Gastrocnemius medialis (tissue), 4 donors: ENCODE measurements around the gene STPG1. TPM values are rescaled to one million over a fixed set of nuclear protein-coding genes. Genes with fewer than 3 reads are reported as not detected.

Experiments used
- ATAC-seq, 2 donors: fragments of 150-250 bp; one replicate each; pipeline ENCODE4 v1.9.1; 2016
- DNase-seq, 2 donors: peaks; one replicate each; pipeline ENCODE4 v3.0.0-alpha.2; 2019
- H3K27ac ChIP-seq, 4 donors: fragments of 200-600 bp; sonication (generic); 1 replicate in 1 of 4; 2 replicates in 3 of 4; pipeline ENCODE4 v1.5.1; 2016 to 2018; ENCODE audit warnings: mild to moderate bottlenecking in 2 of 4, moderate library complexity in 1 of 4
- H3K27me3 ChIP-seq, 3 donors: fragments of 200-600 bp; sonication (generic) in 2 of 3; 1 replicate in 1 of 3; 2 replicates in 2 of 3; pipeline versions ENCODE4 v1.5.1 to v1.6.0; 2016 to 2019; ENCODE audit warnings: mild to moderate bottlenecking in 1 of 3, moderate library complexity in 1 of 3
- H3K36me3 ChIP-seq, 2 donors: fragments of 200-600 bp; sonication (generic) in 1 of 2; one replicate each; pipeline ENCODE4 v1.5.1; 2017 to 2018
- H3K4me1 ChIP-seq, 2 donors: fragments of 200-600 bp; sonication (generic) in 1 of 2; one replicate each; pipeline ENCODE4 v1.5.1; 2016 to 2017; ENCODE audit warnings: mild to moderate bottlenecking in 2 of 2
- H3K4me3 ChIP-seq, 4 donors: fragments of 200-600 bp; sonication (generic) in 3 of 4; 1 replicate in 1 of 4; 2 replicates in 3 of 4; pipeline ENCODE4 v1.5.1; 2016 to 2019; ENCODE audit warnings: mild to moderate bottlenecking in 2 of 4
- H3K9me3 ChIP-seq, 3 donors: fragments of 200-600 bp; sonication (generic) in 2 of 3; 1 replicate in 1 of 3; 2 replicates in 2 of 3; pipeline ENCODE4 v1.5.1; 2016 to 2019
- CTCF ChIP-seq, 5 experiments: fragments of 450-650 bp in 3 of 5; fragments of 200-600 bp in 2 of 5; sonication (generic) in 2 of 5; IDR thresholded peaks in 4 of 5; conservative IDR thresholded peaks in 1 of 5; 1 replicate in 4 of 5; 2 replicates in 1 of 5; pipeline ENCODE4 v1.5.1; 2016 to 2019; ENCODE audit warnings: antibody characterized with exemption in 5 of 5, mild to moderate bottlenecking in 3 of 5, moderate library complexity in 3 of 5
- POLR2A ChIP-seq, 2 donors: fragments of 450-650 bp; IDR thresholded peaks; one replicate each; pipeline ENCODE4 v1.6.1; 2017; ENCODE audit warnings: antibody characterized with exemption in 2 of 2, mild to moderate bottlenecking in 2 of 2, moderate library complexity in 2 of 2
- in situ Hi-C, 4 donors: fragments of 200-750 bp; cut with MboI; loops; one replicate each; pipeline versions ENCODE4 v1.15.0 to v1.8.0; 2017; ENCODE audit warnings: low sequenced_read_pairs in 4 of 4
- intact Hi-C: fragments of 100-400 bp; cut with DNase I; formaldehyde crosslinking; loops from one replicate; pipeline ENCODE4 v1.15.1; 2023; ENCODE audit warnings: low total_unique reads
- total RNA-seq, 4 donors: library from RNA; depleted of rRNA; stranded (reverse); fragments of >200 nt; gene quantifications; one replicate each; pipeline versions ENCODE4 v1.1.0 to v1.2.3, GENCODE V29; 2016

The STPG1 gene
- total RNA-seq, 4 donors from 2014 or later = 0.39 to 2.1 (median 0.52) TPM

DNA sequence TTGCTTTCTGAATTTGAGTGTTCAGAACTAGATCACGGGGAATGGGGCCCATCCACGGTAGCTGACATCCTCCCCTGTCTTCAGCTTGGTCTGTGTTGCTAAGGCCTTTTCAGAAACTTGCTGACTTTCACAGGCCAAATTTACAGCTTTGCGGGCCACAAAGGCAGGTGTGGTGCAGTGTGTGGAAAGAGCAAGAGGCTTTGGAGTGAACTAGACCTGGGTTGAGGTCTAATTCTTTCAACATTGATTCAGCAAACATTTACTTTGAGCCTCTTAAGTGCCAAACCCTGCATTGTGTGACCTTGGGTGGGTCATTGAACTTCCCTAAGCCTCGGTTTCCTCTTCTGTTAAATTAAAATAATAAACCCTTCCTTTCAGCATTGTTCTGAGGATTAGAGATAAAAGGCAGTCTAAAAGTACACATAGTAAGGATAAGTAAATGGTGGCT lies 24.3 kb downstream of the STPG1 start:
- Histone ChIP-seq H3K4me1 (peaks cover 6 to 19% of the 10 kb centered on the region in 2 donors), H3K9me3 (no peaks in the 10 kb centered on the region), H3K4me3 (no peak overlapping the region), H3K36me3 (no peaks in the 10 kb centered on the region), H3K27me3 (no peaks in the 10 kb centered on the region), H3K27ac (no peak overlapping the region)
- TF ChIP-seq CTCF (IDR thresholded peaks at IDR 0.05 in 4 of 5, conservative IDR thresholded peaks at IDR 0.05 in 1 of 5) = no peak
- intact Hi-C loops = no loop called here
- ATAC-seq = no peak
- in situ Hi-C loops = loop anchor here in 1 of 4 donors (25.0 kb wide), 1 partner anchor 327 kb away; no protein-coding TSS in a partner anchor
- no peak for DNase-seq

- in situ Hi-C loops (loop anchor here in 1 of 4 donors (25.0 kb wide), 1 partner anchor 326 kb away; no protein-coding TSS in a partner anchor), intact Hi-C loops (no loop called here)
- Histone ChIP-seq H3K4me3 (no peak overlapping the region), H3K4me1 (peaks cover 6 to 19% of the 10 kb centered on the region in 2 donors), H3K9me3 (no peaks in the 10 kb centered on the region), H3K27ac (no peak overlapping the region), H3K36me3 (no peaks in the 10 kb centered on the region), H3K27me3 (no peaks in the 10 kb centered on the region)
- TF ChIP-seq CTCF (IDR thresholded peaks at IDR 0.05 in 4 of 5, conservative IDR thresholded peaks at IDR 0.05 in 1 of 5) (no peak), POLR2A (IDR thresholded peaks at IDR 0.05) (no peak)
- ATAC-seq (no peak), DNase-seq (no peak)
These were observed 25.2 kb downstream of the STPG1 start for GRCh38 chr1:24388331-24388885.

GRCh38 chr1:24387636-24388175 lies 25.9 kb downstream of the STPG1 start:
- no peaks in the 10 kb centered on the region for H3K36me3 ChIP-seq
- DNase-seq (no peak), ATAC-seq (no peak)
- no peaks in the 10 kb centered on the region for H3K9me3 ChIP-seq
- in situ Hi-C loops = loop anchor here in 1 of 4 donors (25.0 kb wide), 1 partner anchor 325 kb away; no protein-coding TSS in a partner anchor
- intact Hi-C loops = no loop called here
- H3K4me1 ChIP-seq = peaks cover 6 to 19% of the 10 kb centered on the region in 2 donors
- TF ChIP-seq CTCF (IDR thresholded peaks at IDR 0.05 in 4 of 5, conservative IDR thresholded peaks at IDR 0.05 in 1 of 5) = no peak
- TF ChIP-seq POLR2A (IDR thresholded peaks at IDR 0.05) = no peak
- H3K4me3 ChIP-seq = no peak overlapping the region
- H3K27me3 ChIP-seq = no peaks in the 10 kb centered on the region
- H3K27ac ChIP-seq = no peak overlapping the region

DNA sequence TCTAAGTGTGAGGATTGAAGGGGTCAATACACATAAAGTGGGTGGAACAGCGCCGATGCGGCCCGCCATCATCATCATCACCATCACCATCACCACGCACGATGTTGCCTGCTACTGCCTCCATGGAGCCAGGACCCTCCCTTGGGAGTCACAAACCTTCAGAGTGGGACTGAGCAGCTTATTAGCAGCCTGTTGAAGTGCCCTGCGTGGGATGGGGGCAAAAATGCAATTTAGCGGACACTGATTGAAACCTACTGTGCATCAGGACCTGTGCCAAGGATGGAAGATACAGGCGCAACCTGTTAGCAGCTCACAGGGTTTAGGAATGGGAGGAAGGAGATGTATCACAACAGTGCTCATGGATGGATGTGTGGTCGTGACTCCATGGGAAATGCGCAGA lies 26.7 kb downstream of the STPG1 start:
- DNase-seq = no peak
- in situ Hi-C loops = loop anchor here in 1 of 4 donors (25.0 kb wide), 1 partner anchor 325 kb away; no protein-coding TSS in a partner anchor
- no peak overlapping the region for H3K27ac ChIP-seq
- no peaks in the 10 kb centered on the region for H3K27me3 ChIP-seq
- no peak overlapping the region for H3K4me3 ChIP-seq
- ATAC-seq = no peak
- H3K36me3 ChIP-seq = no peaks in the 10 kb centered on the region
- no peak for TF ChIP-seq POLR2A (IDR thresholded peaks at IDR 0.05)
- TF ChIP-seq CTCF (IDR thresholded peaks at IDR 0.05 in 4 of 5, conservative IDR thresholded peaks at IDR 0.05 in 1 of 5) = no peak
- intact Hi-C loops = no loop called here
- H3K4me1 ChIP-seq = peaks cover 6 to 12% of the 10 kb centered on the region in 2 donors
- no peaks in the 10 kb centered on the region for H3K9me3 ChIP-seq
